Measurements from ENCODE around the gene TGIF2. TPM values are rescaled to one million over a fixed set of nuclear protein-coding genes. Genes with fewer than 3 reads are reported as not detected.

The TGIF2 gene
- total RNA-seq, 1 donor from 2014 or later, result 16.8 TPM

- DNase-seq (peak; percentile 77), ATAC-seq (peak; percentile 53)
- no peaks in the 10 kb centered on the region for H3K9me3 ChIP-seq
- TF ChIP-seq, protein P1, sequence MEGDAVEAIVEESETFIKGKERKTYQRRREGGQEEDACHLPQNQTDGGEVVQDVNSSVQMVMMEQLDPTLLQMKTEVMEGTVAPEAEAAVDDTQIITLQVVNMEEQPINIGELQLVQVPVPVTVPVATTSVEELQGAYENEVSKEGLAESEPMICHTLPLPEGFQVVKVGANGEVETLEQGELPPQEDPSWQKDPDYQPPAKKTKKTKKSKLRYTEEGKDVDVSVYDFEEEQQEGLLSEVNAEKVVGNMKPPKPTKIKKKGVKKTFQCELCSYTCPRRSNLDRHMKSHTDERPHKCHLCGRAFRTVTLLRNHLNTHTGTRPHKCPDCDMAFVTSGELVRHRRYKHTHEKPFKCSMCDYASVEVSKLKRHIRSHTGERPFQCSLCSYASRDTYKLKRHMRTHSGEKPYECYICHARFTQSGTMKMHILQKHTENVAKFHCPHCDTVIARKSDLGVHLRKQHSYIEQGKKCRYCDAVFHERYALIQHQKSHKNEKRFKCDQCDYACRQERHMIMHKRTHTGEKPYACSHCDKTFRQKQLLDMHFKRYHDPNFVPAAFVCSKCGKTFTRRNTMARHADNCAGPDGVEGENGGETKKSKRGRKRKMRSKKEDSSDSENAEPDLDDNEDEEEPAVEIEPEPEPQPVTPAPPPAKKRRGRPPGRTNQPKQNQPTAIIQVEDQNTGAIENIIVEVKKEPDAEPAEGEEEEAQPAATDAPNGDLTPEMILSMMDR (IDR thresholded peaks at IDR 0.05), result no peak
- H3K4me3 ChIP-seq, result peak overlapping the region; percentile 69
- peaks cover 17% of the 10 kb centered on the region for H3K4me1 ChIP-seq
- no peaks in the 10 kb centered on the region for H3K27me3 ChIP-seq
- peaks cover 28% of the 10 kb centered on the region for H3K36me3 ChIP-seq
- intact Hi-C loops (cut with DNase I), result no loop called here
- peak overlapping the region; percentile 72 for H3K27ac ChIP-seq
These were observed 29.0 kb upstream of the TGIF2 start for GRCh38 chr20:36544134-36545018.

GRCh38 chr20:36546111-36546736 is 27.2 kb upstream of the TGIF2 start:
- no peak overlapping the region for H3K27ac ChIP-seq
- DNase-seq, result no peak
- intact Hi-C loops (cut with DNase I), result no loop called here

DNA sequence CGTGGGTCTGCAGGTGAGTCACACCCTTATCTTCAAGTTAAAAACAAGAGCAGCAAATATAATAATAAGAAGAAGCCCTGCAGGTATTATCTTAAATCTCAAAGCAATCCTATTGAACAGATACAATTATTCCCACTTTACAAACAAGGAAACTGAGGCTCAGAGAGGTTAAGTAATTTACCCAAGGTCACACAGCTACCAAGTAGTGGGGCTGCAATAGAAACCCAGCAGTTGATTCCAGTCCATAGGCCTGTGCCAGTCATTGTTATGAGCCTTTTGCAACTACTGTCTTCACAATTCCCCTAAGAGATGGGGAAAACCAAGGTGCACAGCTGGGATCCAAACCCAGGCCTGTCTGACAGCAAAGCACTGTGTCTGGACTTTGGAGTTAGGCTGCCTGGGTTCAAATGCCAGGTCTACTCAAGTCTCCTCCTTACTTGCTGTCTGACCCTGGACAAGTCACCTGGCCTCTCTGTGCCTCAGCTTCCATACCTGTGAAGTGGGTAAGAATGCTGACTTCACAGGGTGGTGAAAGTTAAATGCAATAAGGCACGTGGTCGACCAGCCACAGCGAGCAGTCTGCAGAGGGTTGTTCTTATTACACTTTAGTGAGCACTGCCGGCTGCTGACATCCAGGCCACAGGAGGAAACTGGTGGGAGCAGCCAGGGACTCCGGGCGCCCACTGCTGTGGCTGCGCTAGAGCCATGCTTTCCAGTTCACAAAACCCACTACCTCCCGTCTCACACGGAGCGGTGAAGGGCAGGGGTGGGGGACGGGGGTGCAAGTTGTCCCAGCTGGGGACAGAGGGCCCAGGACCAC is 26.0 kb upstream of the TGIF2 start:
- DNase-seq (no peak), ATAC-seq (no peak)
- peaks cover 17% of the 10 kb centered on the region for H3K4me1 ChIP-seq
- intact Hi-C loops (cut with DNase I), result no loop called here
- no peaks in the 10 kb centered on the region for H3K27me3 ChIP-seq
- TF ChIP-seq, protein P1 (IDR thresholded peaks at IDR 0.05), result no peak
- no peak overlapping the region for H3K4me3 ChIP-seq
- H3K36me3 ChIP-seq, result peaks cover 28% of the 10 kb centered on the region
- H3K9me3 ChIP-seq, result no peaks in the 10 kb centered on the region
- no peak overlapping the region for H3K27ac ChIP-seq

More at GRCh38 chr20:36546111-36546736, 27.2 kb upstream of the TGIF2 start:
- Histone ChIP-seq H3K36me3 (peaks cover 28% of the 10 kb centered on the region), H3K4me1 (peaks cover 17% of the 10 kb centered on the region), H3K27me3 (no peaks in the 10 kb centered on the region), H3K4me3 (no peak overlapping the region), H3K9me3 (no peaks in the 10 kb centered on the region)
- TF ChIP-seq, protein P1 (IDR thresholded peaks at IDR 0.05), result no peak
- ATAC-seq, result no peak

GRCh38 chr20:36548006-36548315 is 25.4 kb upstream of the TGIF2 start:
- peaks cover 17% of the 10 kb centered on the region for H3K4me1 ChIP-seq
- intact Hi-C loops (cut with DNase I), result no loop called here
- ATAC-seq (no peak), DNase-seq (no peak)
- TF ChIP-seq, protein P1 (IDR thresholded peaks at IDR 0.05), result peak; percentile 7
- peaks cover 28% of the 10 kb centered on the region for H3K36me3 ChIP-seq
- H3K27ac ChIP-seq, result no peak overlapping the region
- no peaks in the 10 kb centered on the region for H3K9me3 ChIP-seq
- no peak overlapping the region for H3K4me3 ChIP-seq
- H3K27me3 ChIP-seq, result no peaks in the 10 kb centered on the region

GRCh38 chr20:36548704-36549627 is 24.4 kb upstream of the TGIF2 start:
- Histone ChIP-seq H3K4me1 (peaks cover 9% of the 10 kb centered on the region), H3K36me3 (peaks cover 28% of the 10 kb centered on the region), H3K27ac (no peak overlapping the region), H3K4me3 (no peak overlapping the region), H3K27me3 (no peaks in the 10 kb centered on the region), H3K9me3 (no peaks in the 10 kb centered on the region)
- TF ChIP-seq, protein P1 (IDR thresholded peaks at IDR 0.05), result no peak
- intact Hi-C loops (cut with DNase I), result no loop called here
- DNase-seq (no peak), ATAC-seq (no peak)

Measured in upper lobe of right lung (tissue), 1 donor.